WERI-Rb-1 (cell line): ENCODE results near the gene ASB13.

Experiments
- DNase-seq: peaks from one replicate; pipeline ENCODE4 v3.0.0-alpha.2; 2020
- H3K27ac ChIP-seq: fragments of 250-450 bp; sonication (Bioruptor Pico); 2 replicates; pipeline ENCODE4 v1.5.1; 2020; ENCODE audit warnings: mild to moderate bottlenecking, moderate library complexity
- H3K27me3 ChIP-seq: fragments of 250-450 bp; sonication (Bioruptor Pico); 2 replicates; pipeline ENCODE4 v1.5.1; 2021; ENCODE audit warnings: mild to moderate bottlenecking, low read depth, moderate library complexity; ENCODE audit not compliant: insufficient read depth, severe bottlenecking
- H3K36me3 ChIP-seq: fragments of 250-450 bp; sonication (Bioruptor Pico); 2 replicates; pipeline ENCODE4 v1.5.1; 2020; ENCODE audit warnings: mild to moderate bottlenecking, moderate library complexity
- H3K4me3 ChIP-seq: 2 replicates; pipeline ENCODE4 v1.5.1; 2011; ENCODE audit warnings: low read depth, mild to moderate bottlenecking, control low read depth, low read length
- H3K9me3 ChIP-seq: fragments of 250-450 bp; sonication (Bioruptor Pico); 2 replicates; pipeline ENCODE4 v1.5.1; 2021; ENCODE audit warnings: mild to moderate bottlenecking, moderate library complexity; ENCODE audit not compliant: severe bottlenecking
- CTCF ChIP-seq: IDR thresholded peaks from 2 replicates; pipeline ENCODE4 v1.5.1; 2011; ENCODE audit warnings: low read depth, mild to moderate bottlenecking, control low read depth, inconsistent platforms, low read length

Gene ASB13

GRCh38 chr10:5679606-5680005 is 13.2 kb upstream of the ASB13 start:
- no peak overlapping the region for H3K27ac ChIP-seq
- no peak overlapping the region for H3K4me3 ChIP-seq
- H3K9me3 ChIP-seq = no peaks in the 10 kb centered on the region
- DNase-seq = no peak
- H3K36me3 ChIP-seq = no peaks in the 10 kb centered on the region
- H3K27me3 ChIP-seq = no peaks in the 10 kb centered on the region
- TF ChIP-seq CTCF = no peak

DNA sequence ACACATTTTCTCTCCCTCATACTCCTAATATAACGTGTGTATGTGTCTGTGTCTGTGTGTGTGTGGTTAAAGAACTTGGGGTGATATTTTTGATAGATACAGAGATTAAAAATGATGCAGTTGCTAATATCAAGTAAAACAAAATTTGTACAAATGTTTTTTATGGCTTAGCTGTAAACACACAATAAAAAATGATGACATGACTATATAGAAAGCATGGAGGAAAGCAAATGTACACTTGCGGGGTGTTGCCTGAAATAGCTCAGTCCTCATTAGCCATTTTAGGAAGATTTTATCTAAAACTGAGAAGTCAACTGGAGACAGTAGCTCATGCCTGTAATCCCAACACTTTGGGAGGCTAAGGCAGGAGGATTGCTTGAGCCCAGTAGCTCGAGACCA is 12.6 kb upstream of the ASB13 start:
- Histone ChIP-seq H3K36me3 (no peaks in the 10 kb centered on the region), H3K27me3 (no peaks in the 10 kb centered on the region), H3K27ac (no peak overlapping the region), H3K4me3 (no peak overlapping the region), H3K9me3 (no peaks in the 10 kb centered on the region)
- no peak for DNase-seq
- no peak for TF ChIP-seq CTCF

DNA sequence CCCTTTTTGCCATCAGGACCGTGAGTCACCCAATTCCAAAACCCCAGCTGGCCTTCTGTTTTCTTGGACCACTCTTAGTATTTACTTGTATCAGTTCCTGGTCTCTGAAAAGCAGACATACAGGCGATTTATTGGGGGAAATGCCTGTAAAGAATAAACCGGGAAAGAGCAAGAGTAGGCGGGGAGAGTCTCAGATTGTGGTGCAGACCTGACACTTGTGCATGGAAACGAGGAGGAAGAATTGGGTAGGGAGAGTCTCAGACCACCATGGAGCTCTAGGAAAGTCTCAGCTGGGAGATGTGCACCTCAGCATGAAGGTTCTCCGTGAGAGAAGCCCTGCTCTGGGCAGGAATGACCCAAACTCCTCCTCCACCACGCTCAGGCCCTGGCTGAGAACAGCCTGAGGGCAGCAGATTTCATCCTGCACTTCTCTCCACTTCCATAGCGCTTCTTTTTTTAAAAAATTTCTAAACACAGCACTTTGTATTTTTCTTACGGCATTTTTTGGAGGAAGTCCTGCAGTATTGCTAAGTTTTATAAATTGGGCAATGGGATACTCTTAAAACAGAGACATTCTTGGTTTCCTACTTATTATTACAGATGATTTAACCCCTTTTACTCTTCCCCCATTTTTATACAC is 12.1 kb upstream of the ASB13 start:
- no peaks in the 10 kb centered on the region for H3K27me3 ChIP-seq
- H3K9me3 ChIP-seq = no peaks in the 10 kb centered on the region
- H3K4me3 ChIP-seq = no peak overlapping the region
- H3K27ac ChIP-seq = no peak overlapping the region
- TF ChIP-seq CTCF = no peak
- DNase-seq = no peak
- no peaks in the 10 kb centered on the region for H3K36me3 ChIP-seq

DNA sequence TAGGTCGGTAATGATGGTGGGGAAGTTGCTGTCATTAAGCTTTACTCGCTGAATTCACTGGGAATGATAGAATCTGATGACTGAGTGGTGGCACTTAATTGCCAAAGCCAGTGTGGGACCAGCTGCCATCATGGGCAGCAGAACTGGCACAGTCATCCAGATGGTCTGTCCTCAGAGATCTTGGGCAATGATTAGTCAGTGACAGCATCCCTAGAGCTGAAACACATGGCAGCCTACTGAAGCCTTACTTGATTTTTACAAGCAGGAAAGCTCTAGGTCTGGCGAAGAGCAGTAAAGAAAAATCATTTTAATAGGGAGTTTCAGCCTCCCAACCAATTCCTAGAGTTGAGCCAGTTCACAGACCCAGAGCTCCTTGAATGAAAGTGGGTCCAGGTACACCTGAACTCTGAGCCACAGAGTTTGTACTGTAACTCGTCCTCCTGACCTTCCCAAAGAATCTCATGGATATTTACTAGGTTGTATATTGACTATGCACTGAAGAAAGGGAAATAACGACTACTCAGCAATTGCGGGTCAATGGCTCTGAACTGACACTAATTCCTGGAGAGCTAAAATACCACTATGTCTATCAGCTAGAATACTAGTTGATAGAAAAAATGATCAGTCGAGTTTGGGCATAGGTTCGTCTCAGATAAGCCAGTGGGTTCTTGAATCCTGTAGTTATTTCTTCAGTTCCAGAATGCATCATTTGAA is 4.4 kb upstream of the ASB13 start:
- Histone ChIP-seq H3K9me3 (no peaks in the 10 kb centered on the region), H3K27me3 (no peaks in the 10 kb centered on the region), H3K4me3 (no peak overlapping the region), H3K36me3 (no peaks in the 10 kb centered on the region), H3K27ac (no peak overlapping the region)
- TF ChIP-seq CTCF = no peak
- no peak for DNase-seq

DNA sequence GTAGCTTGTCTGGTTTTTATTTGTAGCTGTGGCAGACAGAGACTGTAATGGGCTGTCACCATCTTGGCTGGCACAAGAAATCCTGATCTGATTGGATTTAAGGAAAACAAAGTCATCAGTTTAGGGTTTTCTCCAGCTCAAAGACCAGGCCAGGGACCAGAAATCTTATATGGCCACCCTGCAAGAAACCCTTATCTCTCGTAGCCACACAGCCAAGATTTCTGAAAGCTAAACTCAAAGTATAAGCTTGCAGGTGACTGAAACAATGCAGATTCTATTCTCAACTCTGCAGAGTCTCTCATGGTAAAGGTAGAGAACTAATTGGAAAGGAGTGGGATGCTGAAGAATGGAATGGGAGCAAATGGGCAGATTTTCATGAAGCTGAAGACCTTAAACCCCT is 3.2 kb upstream of the ASB13 start:
- H3K27me3 ChIP-seq = no peaks in the 10 kb centered on the region
- H3K27ac ChIP-seq = no peak overlapping the region
- no peak for DNase-seq
- no peak overlapping the region for H3K4me3 ChIP-seq
- no peaks in the 10 kb centered on the region for H3K36me3 ChIP-seq
- no peak for TF ChIP-seq CTCF
- no peaks in the 10 kb centered on the region for H3K9me3 ChIP-seq

GRCh38 chr10:5668429-5668828 is 2.0 kb upstream of the ASB13 start:
- TF ChIP-seq CTCF = no peak
- H3K9me3 ChIP-seq = no peaks in the 10 kb centered on the region
- no peaks in the 10 kb centered on the region for H3K27me3 ChIP-seq
- no peaks in the 10 kb centered on the region for H3K36me3 ChIP-seq
- H3K4me3 ChIP-seq = no peak overlapping the region
- no peak for DNase-seq
- no peak overlapping the region for H3K27ac ChIP-seq
